ENCODE data around the gene P4HB.
"Not testable (repeated sequence)": the region's sequence is repeated elsewhere in the genome, so short reads cannot be mapped to it uniquely, and the experiment has no call there.

The P4HB gene

GRCh38 chr17:81844887-81845286 is 15.4 kb downstream of the P4HB start:
- no peak for DNase-seq

- no peak for DNase-seq
Measured at GRCh38 chr17:81844327-81844851, 15.9 kb downstream of the P4HB start.

- DNase-seq, result no peak
Measured at GRCh38 chr17:81843713-81844326, 16.5 kb downstream of the P4HB start.

- DNase-seq, result no peak
Measured at GRCh38 chr17:81842725-81843504, 17.4 kb downstream of the P4HB start.

GRCh38 chr17:81842378-81842724 is 18.0 kb downstream of the P4HB start:
- no peak for DNase-seq

GRCh38 chr17:81841866-81842265 is 18.5 kb downstream of the P4HB start:
- DNase-seq, result no peak

GRCh38 chr17:81840826-81841778 is 19.2 kb downstream of the P4HB start:
- no peak for DNase-seq

- DNase-seq, result not testable (repeated sequence)
Measured at GRCh38 chr17:81840059-81840458, 20.3 kb downstream of the P4HB start.

- DNase-seq, result no peak
Measured at GRCh38 chr17:81839301-81839700, 21.0 kb downstream of the P4HB start.

GRCh38 chr17:81838753-81839255 is 21.5 kb downstream of the P4HB start:
- DNase-seq, result no peak

GRCh38 chr17:81837641-81838040 is 22.7 kb downstream of the P4HB start:
- peak; percentile 10 for DNase-seq

GRCh38 chr17:81834831-81835267 is 25.5 kb downstream of the P4HB start, which contains the start of gene PPP1R27:
Gene PPP1R27, minus strand, starts transcription at chr17:81835050. Its CDS starts 97 bp downstream, at chr17:81834953.
- no peak for DNase-seq

- no peak for DNase-seq
Measured at GRCh38 chr17:81833921-81834830, 26.2 kb downstream of the P4HB start.

- peak; percentile 96 for DNase-seq
Measured at GRCh38 chr17:81833160-81833920, 27.0 kb downstream of the P4HB start, which contains the start of gene MCRIP1. Gene MCRIP1, minus strand, starts transcription at chr17:81833291. Its CDS starts 8,785 bp downstream, at chr17:81824506.

- DNase-seq, result peak; percentile 73
Measured at GRCh38 chr17:81832608-81833159, 27.7 kb downstream of the P4HB start.

GRCh38 chr17:81831957-81832607 is 28.3 kb downstream of the P4HB start:
- DNase-seq, result peak; percentile 59

- no peak for DNase-seq
Measured at GRCh38 chr17:81831563-81831956, 28.8 kb downstream of the P4HB start.

GRCh38 chr17:81829858-81830257 is 30.5 kb downstream of the P4HB start:
- DNase-seq, result no peak

- no peak for DNase-seq
Measured at GRCh38 chr17:81828656-81829055, 31.7 kb downstream of the P4HB start.

Data from OCI-M1 (cell line).